KOPT-K1 (cell line): ENCODE results near the gene ZNF837.

Source experiments
- H3K27ac ChIP-seq: fragments of 200-600 bp; sonication (generic); 2 replicates; pipeline ENCODE4 v1.5.1; 2016; ENCODE audit warnings: antibody characterized with exemption, mild to moderate bottlenecking, low read depth, low read length; ENCODE audit not compliant: poor library complexity, severe bottlenecking
- H3K36me3 ChIP-seq: fragments of 200-600 bp; sonication (generic); 2 replicates; pipeline ENCODE4 v1.5.1; 2017; ENCODE audit warnings: antibody characterized with exemption, mild to moderate bottlenecking, low read length, moderate library complexity; ENCODE audit not compliant: insufficient read depth
- H3K9me3 ChIP-seq: fragments of 200-600 bp; sonication (generic); 2 replicates; pipeline ENCODE4 v1.5.1; 2017; ENCODE audit warnings: antibody characterized with exemption, low read length, mild to moderate bottlenecking; ENCODE audit not compliant: insufficient read depth, poor library complexity, severe bottlenecking

The ZNF837 gene

GRCh38 chr19:58366585-58367430 is 14.0 kb downstream of the ZNF837 start:
- no peak overlapping the region for H3K27ac ChIP-seq
- no peaks in the 10 kb centered on the region for H3K36me3 ChIP-seq

GRCh38 chr19:58364146-58364545 is 16.7 kb downstream of the ZNF837 start:
- no peaks in the 10 kb centered on the region for H3K9me3 ChIP-seq
- H3K27ac ChIP-seq: no peak overlapping the region
- H3K36me3 ChIP-seq: no peaks in the 10 kb centered on the region

More at GRCh38 chr19:58366585-58367430, 14.0 kb downstream of the ZNF837 start:
- H3K9me3 ChIP-seq: no peaks in the 10 kb centered on the region

- Histone ChIP-seq H3K36me3 (no peaks in the 10 kb centered on the region), H3K27ac (peak within 1 kb of the TSS; percentile 75), H3K9me3 (no peaks in the 10 kb centered on the region)
These were observed 18.4 kb downstream of the ZNF837 start, which contains the start of gene ZNF497 for GRCh38 chr19:58362272-58362994. Gene ZNF497, minus strand, starts transcription at chr19:58362751. Its CDS starts 5,116 bp downstream, at chr19:58357635.

- Histone ChIP-seq H3K36me3 (no peaks in the 10 kb centered on the region), H3K27ac (peak overlapping the region; percentile 75), H3K9me3 (no peaks in the 10 kb centered on the region)
These were observed 18.9 kb downstream of the ZNF837 start for GRCh38 chr19:58361900-58362271.

GRCh38 chr19:58357481-58358145 is 23.2 kb downstream of the ZNF837 start:
- Histone ChIP-seq H3K9me3 (no peaks in the 10 kb centered on the region), H3K27ac (no peak overlapping the region), H3K36me3 (peaks cover 8% of the 10 kb centered on the region; the same call in 1 of the 2 replicates)

GRCh38 chr19:58356766-58357480 is 23.9 kb downstream of the ZNF837 start:
- peaks cover 15% of the 10 kb centered on the region; the same call in 1 of the 2 replicates for H3K36me3 ChIP-seq
- H3K9me3 ChIP-seq: no peaks in the 10 kb centered on the region
- no peak overlapping the region for H3K27ac ChIP-seq

GRCh38 chr19:58355908-58356765 is 24.7 kb downstream of the ZNF837 start:
- H3K27ac ChIP-seq: no peak overlapping the region
- H3K9me3 ChIP-seq: no peaks in the 10 kb centered on the region
- H3K36me3 ChIP-seq: peaks cover 17% of the 10 kb centered on the region; the same call in 1 of the 2 replicates

- Histone ChIP-seq H3K27ac (no peak overlapping the region), H3K9me3 (no peaks in the 10 kb centered on the region), H3K36me3 (peaks cover 17% of the 10 kb centered on the region; the same call in 1 of the 2 replicates)
These were observed 25.5 kb downstream of the ZNF837 start for GRCh38 chr19:58355215-58355796.

GRCh38 chr19:58354478-58355030 is 26.3 kb downstream of the ZNF837 start:
- peaks cover 17% of the 10 kb centered on the region; the same call in 1 of the 2 replicates for H3K36me3 ChIP-seq

GRCh38 chr19:58353717-58354477 is 26.9 kb downstream of the ZNF837 start:
- H3K9me3 ChIP-seq: no peaks in the 10 kb centered on the region
- peaks cover 17% of the 10 kb centered on the region; the same call in 1 of the 2 replicates for H3K36me3 ChIP-seq
- H3K27ac ChIP-seq: no peak overlapping the region

More at GRCh38 chr19:58354478-58355030, 26.3 kb downstream of the ZNF837 start:
- H3K9me3 ChIP-seq: no peaks in the 10 kb centered on the region
- H3K27ac ChIP-seq: no peak overlapping the region

GRCh38 chr19:58352760-58353671 is 27.8 kb downstream of the ZNF837 start, which contains the start of gene A1BG:
Gene A1BG, minus strand, starts transcription at chr19:58353492. Its CDS starts 55 bp downstream, at chr19:58353437.
- Histone ChIP-seq H3K9me3 (no peaks in the 10 kb centered on the region), H3K27ac (no peak within 1 kb of the TSS), H3K36me3 (peaks cover 17% of the 10 kb centered on the region; the same call in 1 of the 2 replicates)
